IPS-NIHi11 (cell line): ENCODE data around the gene NR1H4.
"Not testable (repeated sequence)": the region's sequence is repeated elsewhere in the genome, so short reads cannot be mapped to it uniquely, and the experiment has no call there.

ENCODE experiments used
- DNase-seq: peaks from one replicate; pipeline ENCODE4 v3.0.0; 2012; ENCODE audit warnings: mixed read lengths, low spot score

Gene NR1H4

GRCh38 chr12:100473716-100474150, at the start of gene NR1H4:
NR1H4 (plus strand) TSS chr12:100473866; CDS start chr12:100493324, 19,458 bp downstream.
- DNase-seq: no peak

- DNase-seq: no peak
Measured at GRCh38 chr12:100426145-100426544, 47.5 kb upstream of the NR1H4 start.

GRCh38 chr12:100427078-100427477, 46.6 kb upstream of the NR1H4 start:
- no peak for DNase-seq

- DNase-seq: not testable (repeated sequence)
Measured at GRCh38 chr12:100430251-100430650, 43.4 kb upstream of the NR1H4 start.

- DNase-seq: no peak
Measured at GRCh38 chr12:100433701-100434100, 40.0 kb upstream of the NR1H4 start.

- DNase-seq: no peak
Measured at GRCh38 chr12:100434177-100434576, 39.5 kb upstream of the NR1H4 start.

- no peak for DNase-seq
Measured at GRCh38 chr12:100435957-100436356, 37.7 kb upstream of the NR1H4 start.

GRCh38 chr12:100437038-100437841, 36.4 kb upstream of the NR1H4 start:
- no peak for DNase-seq

GRCh38 chr12:100439797-100440196, 33.9 kb upstream of the NR1H4 start:
- no peak for DNase-seq

- DNase-seq: no peak
Measured at GRCh38 chr12:100442403-100442802, 31.3 kb upstream of the NR1H4 start.

- no peak for DNase-seq
Measured at GRCh38 chr12:100443434-100443833, 30.2 kb upstream of the NR1H4 start.

- no peak for DNase-seq
Measured at GRCh38 chr12:100445081-100445481, 28.6 kb upstream of the NR1H4 start.

GRCh38 chr12:100447381-100447780, 26.3 kb upstream of the NR1H4 start:
- DNase-seq: peak; percentile 29

GRCh38 chr12:100448656-100449055, 25.0 kb upstream of the NR1H4 start:
- DNase-seq: no peak

GRCh38 chr12:100450735-100451134, 22.9 kb upstream of the NR1H4 start:
- DNase-seq: no peak

- DNase-seq: no peak
Measured at GRCh38 chr12:100453951-100454350, 19.7 kb upstream of the NR1H4 start.

GRCh38 chr12:100455896-100456295, 17.8 kb upstream of the NR1H4 start:
- DNase-seq: no peak

- DNase-seq: no peak
Measured at GRCh38 chr12:100458191-100458590, 15.5 kb upstream of the NR1H4 start.

- no peak for DNase-seq
Measured at GRCh38 chr12:100460702-100461101, 13.0 kb upstream of the NR1H4 start.

- no peak for DNase-seq
Measured at GRCh38 chr12:100461330-100461973, 12.2 kb upstream of the NR1H4 start.

GRCh38 chr12:100463661-100464060, 10.0 kb upstream of the NR1H4 start:
- no peak for DNase-seq

- DNase-seq: no peak
Measured at GRCh38 chr12:100464529-100464928, 9.1 kb upstream of the NR1H4 start.

- DNase-seq: peak; percentile 11
Measured at GRCh38 chr12:100468126-100468525, 5.5 kb upstream of the NR1H4 start.
